Measurements from ENCODE around the gene ABCF1. TPM values are rescaled to one million over a fixed set of nuclear protein-coding genes. Genes with fewer than 3 reads are reported as not detected.

The ABCF1 gene
- total RNA-seq: 53.1 and 54.5 TPM in 2 replicates

GRCh38 chr6:30571075-30571761 is at the start of gene ABCF1:
Gene ABCF1, plus strand, starts transcription at chr6:30571442. Its CDS starts 46 bp downstream, at chr6:30571488.

GRCh38 chr6:30556066-30556905 is 15.0 kb upstream of the ABCF1 start, which contains the start of gene GNL1:
Gene GNL1, minus strand, starts transcription at chr6:30556489. Its CDS starts 286 bp downstream, at chr6:30556203.

GRCh38 chr6:30556906-30557682 is 14.1 kb upstream of the ABCF1 start, which contains the start of gene PRR3:
Gene PRR3, plus strand, starts transcription at chr6:30557295. Its CDS starts 50 bp downstream, at chr6:30557345.

GRCh38 chr6:30616811-30617564 is 45.7 kb downstream of the ABCF1 start, which contains the start of gene PPP1R10:
Gene PPP1R10, minus strand, starts transcription at chr6:30617243. Its CDS starts 7,299 bp downstream, at chr6:30609944.

GRCh38 chr6:30617565-30618269 is 46.5 kb downstream of the ABCF1 start, which contains the start of gene MRPS18B:
Gene MRPS18B, plus strand, starts transcription at chr6:30617840. Its CDS starts 26 bp downstream, at chr6:30617866.

GRCh38 chr6:30626484-30627366 is 55.5 kb downstream of the ABCF1 start, which contains the start of gene ATAT1:
Gene ATAT1, plus strand, starts transcription at chr6:30626874.

Small RNA genes within 50 kb of the gene (small RNA-seq; reads per million reads assigned to genes)
- gene MIR877 (ENCODE audit: low replicate concordance): 0.81 reads per million, percentile 36 among the genes with 10 or more reads in this experiment

Other genes with a start within 250 kb of the ABCF1 start
- 18.3 and 19.5 TPM in 2 replicates for gene TRIM39, start 244.5 kb upstream of the ABCF1 start, total RNA-seq
- 29.5 and 31.4 TPM in 2 replicates for gene RPP21, start 226.3 kb upstream of the ABCF1 start, total RNA-seq
- gene HLA-E, start 81.9 kb upstream of the ABCF1 start, total RNA-seq: 175 and 411 TPM in 2 replicates
- gene GNL1, start 15.0 kb upstream of the ABCF1 start, total RNA-seq: 34.6 and 53.1 TPM in 2 replicates
- gene PRR3, start 14.1 kb upstream of the ABCF1 start, total RNA-seq: 7.9 and 11.3 TPM in 2 replicates
- gene PPP1R10, start 45.8 kb downstream of the ABCF1 start, total RNA-seq: 40.9 and 53.4 TPM in 2 replicates
- 70.5 and 88.8 TPM in 2 replicates for gene MRPS18B, start 46.4 kb downstream of the ABCF1 start, total RNA-seq
- 5.4 and 7.2 TPM in 2 replicates for gene ATAT1, start 55.4 kb downstream of the ABCF1 start, total RNA-seq
- gene C6orf136, start 75.7 kb downstream of the ABCF1 start, total RNA-seq: 3.3 and 4.0 TPM in 2 replicates
- 36.5 and 48.4 TPM in 2 replicates for gene DHX16, start 101.6 kb downstream of the ABCF1 start, total RNA-seq
- gene PPP1R18, start 115.2 kb downstream of the ABCF1 start, total RNA-seq: 95.6 and 121 TPM in 2 replicates
- 2.2 and 7.3 TPM in 2 replicates for gene NRM, start 119.5 kb downstream of the ABCF1 start, total RNA-seq
- 4.4 and 14.3 TPM in 2 replicates for gene MDC1, start 145.8 kb downstream of the ABCF1 start, total RNA-seq
- 380 and 1,475 TPM in 2 replicates for gene TUBB, start 148.9 kb downstream of the ABCF1 start, total RNA-seq
- gene FLOT1, start 171.2 kb downstream of the ABCF1 start, total RNA-seq: 107 and 112 TPM in 2 replicates
- 256 and 325 TPM in 2 replicates for gene IER3, start 173.1 kb downstream of the ABCF1 start, total RNA-seq